GM12801 (cell line): ENCODE data around the gene SLC10A7.

Experiments
- TF ChIP-seq, protein P1 (sequence below): IDR thresholded peaks from one replicate; pipeline ENCODE4 v1.5.1; 2011; ENCODE audit warnings: control low read depth; ENCODE audit not compliant: insufficient read length; ENCODE audit errors: extremely low read depth

SLC10A7 gene

DNA sequence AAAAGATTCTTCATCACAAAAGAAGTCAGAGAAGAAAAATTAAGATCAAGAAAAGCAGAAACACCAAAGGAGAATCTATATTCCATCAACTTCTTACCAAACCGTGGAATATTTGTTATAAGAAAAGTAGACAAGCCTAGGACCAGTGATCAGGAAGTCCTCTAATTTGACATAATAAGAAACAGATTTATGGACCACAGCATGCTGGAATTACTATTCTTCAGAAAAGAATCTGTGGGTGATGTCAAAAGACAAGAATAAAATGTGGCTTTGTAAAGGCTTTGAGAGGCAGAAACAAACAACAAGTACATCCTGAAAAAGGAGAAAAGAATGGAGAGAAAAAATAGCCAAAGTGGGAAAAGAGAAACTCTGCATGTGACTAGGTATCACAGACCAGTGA, 123.3 kb downstream of the SLC10A7 start:
- TF ChIP-seq, protein P1, sequence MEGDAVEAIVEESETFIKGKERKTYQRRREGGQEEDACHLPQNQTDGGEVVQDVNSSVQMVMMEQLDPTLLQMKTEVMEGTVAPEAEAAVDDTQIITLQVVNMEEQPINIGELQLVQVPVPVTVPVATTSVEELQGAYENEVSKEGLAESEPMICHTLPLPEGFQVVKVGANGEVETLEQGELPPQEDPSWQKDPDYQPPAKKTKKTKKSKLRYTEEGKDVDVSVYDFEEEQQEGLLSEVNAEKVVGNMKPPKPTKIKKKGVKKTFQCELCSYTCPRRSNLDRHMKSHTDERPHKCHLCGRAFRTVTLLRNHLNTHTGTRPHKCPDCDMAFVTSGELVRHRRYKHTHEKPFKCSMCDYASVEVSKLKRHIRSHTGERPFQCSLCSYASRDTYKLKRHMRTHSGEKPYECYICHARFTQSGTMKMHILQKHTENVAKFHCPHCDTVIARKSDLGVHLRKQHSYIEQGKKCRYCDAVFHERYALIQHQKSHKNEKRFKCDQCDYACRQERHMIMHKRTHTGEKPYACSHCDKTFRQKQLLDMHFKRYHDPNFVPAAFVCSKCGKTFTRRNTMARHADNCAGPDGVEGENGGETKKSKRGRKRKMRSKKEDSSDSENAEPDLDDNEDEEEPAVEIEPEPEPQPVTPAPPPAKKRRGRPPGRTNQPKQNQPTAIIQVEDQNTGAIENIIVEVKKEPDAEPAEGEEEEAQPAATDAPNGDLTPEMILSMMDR = no peak

GRCh38 chr4:146389561-146389960, 132.2 kb downstream of the SLC10A7 start:
- TF ChIP-seq, protein P1 = no peak

DNA sequence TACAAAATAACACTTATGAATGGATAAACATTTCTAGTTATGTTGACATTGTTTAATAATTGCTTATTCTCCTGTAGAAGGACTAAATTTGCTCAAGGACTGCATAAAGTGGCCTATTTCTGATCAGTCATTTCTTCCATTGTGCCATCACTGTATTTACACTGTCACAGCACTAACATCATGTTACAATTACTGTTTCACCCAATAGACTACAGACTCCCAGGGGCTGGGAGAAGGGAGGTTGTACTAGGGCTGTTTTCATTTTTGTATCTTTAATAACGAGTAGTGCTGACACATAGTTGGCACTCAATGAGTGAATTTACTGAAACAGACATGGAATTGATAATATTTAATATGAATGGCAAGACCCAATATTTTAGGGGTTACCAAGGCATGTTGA, 139.5 kb downstream of the SLC10A7 start:
- TF ChIP-seq, protein P1 = no peak

- TF ChIP-seq, protein P1 = no peak
These were observed 140.4 kb downstream of the SLC10A7 start for GRCh38 chr4:146381263-146381872.

DNA sequence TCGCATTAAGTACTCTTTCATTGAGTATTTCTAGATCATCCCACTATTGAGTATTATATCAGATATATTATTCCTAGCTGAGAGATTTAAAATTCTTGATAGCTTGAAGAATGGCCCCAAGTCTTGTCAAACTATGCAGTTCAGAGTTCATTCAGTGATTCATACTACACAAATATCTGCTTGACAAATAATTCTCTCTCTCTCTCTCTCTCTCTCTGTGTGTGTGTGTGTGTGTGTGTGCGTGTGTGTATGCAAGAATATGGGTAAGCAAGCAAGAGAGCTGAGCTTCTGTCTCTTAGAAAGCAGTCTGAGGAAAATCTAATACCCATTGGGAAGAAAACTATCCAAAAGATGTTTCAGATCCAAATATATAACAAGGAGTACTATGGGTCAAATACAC, 142.0 kb downstream of the SLC10A7 start:
- TF ChIP-seq, protein P1 = no peak

GRCh38 chr4:146371812-146372211, 149.9 kb downstream of the SLC10A7 start:
- TF ChIP-seq, protein P1 = no peak

DNA sequence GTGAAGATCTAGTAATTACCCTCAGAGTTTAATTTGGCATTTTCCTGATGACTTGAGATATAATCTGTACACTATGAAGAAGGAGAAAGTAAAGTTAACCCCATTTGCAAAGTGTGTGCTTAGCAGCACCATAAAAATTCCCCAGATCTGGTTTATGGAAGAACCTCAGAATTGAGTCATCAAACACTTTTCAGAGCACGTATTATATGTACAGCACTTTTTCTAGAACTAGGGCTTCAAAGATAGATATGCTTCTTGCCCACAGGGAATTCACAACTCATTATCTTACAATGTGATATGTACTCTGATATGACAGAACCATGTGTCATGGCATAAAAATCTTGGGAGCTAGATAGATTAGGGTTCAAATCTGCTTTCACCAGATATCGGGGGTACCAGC, 150.9 kb downstream of the SLC10A7 start:
- TF ChIP-seq, protein P1 = no peak
